ENCODE measurements around the gene DSG2. TPM values are rescaled to one million over a fixed set of nuclear protein-coding genes. Genes with fewer than 3 reads are reported as not detected.

Gene DSG2
- total and polyA plus RNA-seq, 2 of the 4 experiments (the other 2 are of a cell fraction) = 1.8 to 2.3 TPM

GRCh38 chr18:31505156-31505555 is 7.2 kb downstream of the DSG2 start:
- Histone ChIP-seq H3K27ac (ENCODE audit: insufficient read depth, low read length) (no peak overlapping the region), H2AK9ac (replicated peaks; ENCODE audit: low read depth, low read length, poor library complexity) (no peak overlapping the region), H2AK5ac (ENCODE audit: low read depth, low read length) (no peak overlapping the region), H3K36me3 (ENCODE audit: control insufficient read depth, insufficient read depth, low read length) (no peaks in the 10 kb centered on the region), H3K9me3 (ENCODE audit: control insufficient read depth, insufficient read depth, low read length) (no peaks in the 10 kb centered on the region), H2BK20ac (ENCODE audit: low read depth, low read length) (no peak overlapping the region), H3K4me2 (ENCODE audit: low read depth, low read length) (no peak overlapping the region), H3K79me1 (ENCODE audit: low read depth in 1 of 2, low read length in 2 of 2) (no peaks in the 10 kb centered on the region), H3K4me1 (ENCODE audit: control insufficient read depth, insufficient read depth, low read length) (no peaks in the 10 kb centered on the region), H3K23ac (ENCODE audit: low read depth, low read length) (no peak overlapping the region), H3K4me3 (ENCODE audit: insufficient read depth, low read depth, low read length) (no peak overlapping the region), H3K56ac (ENCODE audit: extremely low read depth, insufficient read depth, low read length) (no peak overlapping the region), H2BK5ac (ENCODE audit: low read depth, low read length, poor library complexity, severe bottlenecking) (no peak overlapping the region), H2AFZ (replicated peaks; ENCODE audit: low read length, poor library complexity) (no peak overlapping the region), H3K4ac (ENCODE audit: low read depth, low read length) (no peak overlapping the region), H4K91ac (ENCODE audit: insufficient read depth, low read depth, low read length) (no peak overlapping the region), H4K8ac (ENCODE audit: low read depth in 2 of 2, low read length in 2 of 2) (no peak overlapping the region), H3K9ac (ENCODE audit: low read depth, low read length) (no peak overlapping the region), H4K20me1 (ENCODE audit: insufficient read depth, low read length) (no peaks in the 10 kb centered on the region), H3K9me1 (ENCODE audit: insufficient read depth, low read length) (no peaks in the 10 kb centered on the region), H2BK15ac (ENCODE audit: low read depth, low read length) (no peak overlapping the region), H3K27me3 (ENCODE audit: control insufficient read depth, insufficient read depth, low read length) (no peaks in the 10 kb centered on the region), H3K18ac (ENCODE audit: low read depth, low read length) (no peak overlapping the region), H3K14ac (replicated peaks; ENCODE audit: low read depth, low read length) (no peak overlapping the region), H4K5ac (ENCODE audit: low read depth, low read length) (no peak overlapping the region), H2BK120ac (ENCODE audit: low read depth, low read length) (no peak overlapping the region)
- ATAC-seq (ENCODE audit: low read depth) = no peak
- in situ Hi-C loops (cut with MboI; ENCODE audit: low sequenced_read_pairs) = no loop called here
- no TSS peak for BruUV-seq (replicated peaks)
- no peak for TF ChIP-seq RCOR1 (IDR thresholded peaks at IDR 0.05; ENCODE audit: insufficient replicate concordance, low read length)
- TF ChIP-seq CEBPB (IDR thresholded peaks at IDR 0.05; ENCODE audit: low read depth, low read length) = no peak
- TF ChIP-seq RAD21 (IDR thresholded peaks at IDR 0.05; ENCODE audit: low read length) = no peak
- no peak for TF ChIP-seq POLR2A (IDR thresholded peaks at IDR 0.05; ENCODE audit: low read depth, low read length)
- WGBS, 2 experiments (ENCODE audit: extremely low coverage in 2 of 2, insufficient read length in 1 of 2) = 48% methylated on average over 3 of the region's 6 CpGs; no CpG with 5 or more reads in 1 of the 2 experiments
- no peak for DNase-seq
- intact Hi-C loops (cut with micrococcal nuclease) = loop anchor here (5.0 kb wide), 1 partner anchor 83 kb away; no protein-coding TSS in a partner anchor
- dilution Hi-C loops (cut with HindIII; ENCODE audit: low sequenced_read_pairs, unreplicated experiment) = no loop called here
- ChIA-PET CTCF (interaction anchor here (0.6 kb wide), 1 partner anchor 51 kb away, joined by 3 read pairs; no protein-coding TSS in a partner anchor), POLR2A (ENCODE audit: unreplicated experiment) (no interaction called here)

All from IMR-90 (cell line).